Kidney (tissue), 14 donors: ENCODE data around the gene MTPN. TPM values are rescaled to one million over a fixed set of nuclear protein-coding genes. Genes with fewer than 3 reads are reported as not detected.

Experiments used
- DNase-seq, 5 donors: peaks; one replicate each; pipeline ENCODE4 v3.0.0-alpha.2; 2013 to 2020
- FAIRE-seq: peaks from 2 replicates; lab custom pipeline; 2012; peaks lifted over from hg19 to GRCh38; lab: Jason Lieb, UNC
- H3K27ac ChIP-seq, 2 donors: one replicate each; pipeline ENCODE4 v1.7.0; 2013; ENCODE audit warnings: low read depth in 2 of 2, low read length in 2 of 2, inconsistent platforms in 1 of 2
- H3K27me3 ChIP-seq: one replicate; pipeline ENCODE4 v1.7.1; 2013; ENCODE audit warnings: low read length, inconsistent platforms; ENCODE audit not compliant: control insufficient read depth, insufficient read depth
- H3K36me3 ChIP-seq, 3 donors: one replicate each; pipeline versions ENCODE4 v1.7.0 to v1.7.1; 2013; ENCODE audit warnings: low read length in 3 of 3, control low read depth in 1 of 3, inconsistent platforms in 1 of 3; ENCODE audit not compliant: insufficient read depth in 3 of 3, control insufficient read depth in 2 of 3
- H3K4me1 ChIP-seq, 3 donors: one replicate each; pipeline versions ENCODE4 v1.7.0 to v1.7.1; 2013; ENCODE audit warnings: low read length in 3 of 3, inconsistent platforms in 1 of 3, low read depth in 1 of 3; ENCODE audit not compliant: control insufficient read depth in 2 of 3, insufficient read depth in 2 of 3
- H3K4me3 ChIP-seq, 3 donors: one replicate each; pipeline versions ENCODE4 v1.7.0 to v1.8.1; 2013; ENCODE audit warnings: low read length in 3 of 3, control low read depth in 1 of 3, inconsistent platforms in 1 of 3
- H3K9ac ChIP-seq, 3 donors: one replicate each; pipeline versions ENCODE4 v1.7.0 to v1.7.1; 2013; ENCODE audit warnings: low read length in 3 of 3, control low read depth in 1 of 3, inconsistent platforms in 1 of 3
- H3K9me3 ChIP-seq, 3 donors: one replicate each; pipeline versions ENCODE4 v1.7.0 to v1.7.1; 2013; ENCODE audit warnings: low read length in 3 of 3, control low read depth in 1 of 3, inconsistent platforms in 1 of 3; ENCODE audit not compliant: control insufficient read depth in 2 of 3, insufficient read depth in 1 of 3
- intact Hi-C: fragments of 100-400 bp; cut with DNase I; formaldehyde crosslinking; loops from one replicate; pipeline ENCODE4 v1.11.1; 2022
- polyA plus RNA-seq: library from polyadenylated mRNA; stranded (reverse); fragments of 350-450 nt; fragmentation: Illumina TruSeq; extraction: RNeasy Lipid Tissue Mini Kit (QIAGEN cat#74804); gene quantifications from one replicate; pipeline ENCODE4 v1.2.3, GENCODE V29; 2014; ENCODE audit warnings: low read depth, low replicate concordance; ENCODE audit not compliant: insufficient read depth
- total RNA-seq: library from RNA; stranded (reverse); fragmentation: NEBNext Ultra II Directional; extraction: Animal tissue kit (Norgen Biotek cat#: 25700); gene quantifications from one replicate; pipeline ENCODE4 v1.2.1, GENCODE V29; 2021
- TF ChIP-seq, protein P1 (sequence below): IDR thresholded peaks from 3 replicates; pipeline ENCODE4 v1.5.1; 2012; ENCODE audit warnings: mild to moderate bottlenecking, moderate library complexity, borderline replicate concordance; ENCODE audit not compliant: insufficient read depth; ENCODE audit errors: extremely low read depth
- donor health status: control.
- donor health status: control.
- donor health status: control.
- donor health status: control.
- donor health status: control.
- donor health status: DM: yes; HTN: yes; CAD: no.
- donor health status: Normal renal cell carcinoma (clear cell type).

Gene MTPN
- total and polyA plus RNA-seq, 2 donors from 2014 or later: 43.1 to 101 TPM

DNA sequence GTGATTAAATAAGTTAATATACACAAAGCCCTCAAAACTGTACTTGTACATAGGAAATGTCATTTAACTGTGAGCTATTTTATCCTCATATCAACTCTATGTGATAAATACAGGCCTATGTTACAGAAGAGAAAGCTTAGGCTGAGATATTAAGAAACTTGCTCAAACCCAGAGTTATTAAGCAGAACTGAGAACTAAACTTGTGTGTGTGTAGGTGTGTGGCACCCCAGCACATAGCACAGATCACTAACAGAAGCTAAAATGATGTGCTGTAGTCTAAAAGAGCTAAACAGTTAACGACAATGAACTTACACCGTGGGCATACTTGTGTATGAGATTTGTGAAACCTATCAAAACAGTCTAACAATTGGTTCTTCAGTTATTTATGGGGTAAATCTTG, 34.5 kb downstream of the MTPN start:
- no peak overlapping the region for H3K27ac ChIP-seq
- intact Hi-C loops: no loop called here
- FAIRE-seq: no peak
- TF ChIP-seq, protein P1, sequence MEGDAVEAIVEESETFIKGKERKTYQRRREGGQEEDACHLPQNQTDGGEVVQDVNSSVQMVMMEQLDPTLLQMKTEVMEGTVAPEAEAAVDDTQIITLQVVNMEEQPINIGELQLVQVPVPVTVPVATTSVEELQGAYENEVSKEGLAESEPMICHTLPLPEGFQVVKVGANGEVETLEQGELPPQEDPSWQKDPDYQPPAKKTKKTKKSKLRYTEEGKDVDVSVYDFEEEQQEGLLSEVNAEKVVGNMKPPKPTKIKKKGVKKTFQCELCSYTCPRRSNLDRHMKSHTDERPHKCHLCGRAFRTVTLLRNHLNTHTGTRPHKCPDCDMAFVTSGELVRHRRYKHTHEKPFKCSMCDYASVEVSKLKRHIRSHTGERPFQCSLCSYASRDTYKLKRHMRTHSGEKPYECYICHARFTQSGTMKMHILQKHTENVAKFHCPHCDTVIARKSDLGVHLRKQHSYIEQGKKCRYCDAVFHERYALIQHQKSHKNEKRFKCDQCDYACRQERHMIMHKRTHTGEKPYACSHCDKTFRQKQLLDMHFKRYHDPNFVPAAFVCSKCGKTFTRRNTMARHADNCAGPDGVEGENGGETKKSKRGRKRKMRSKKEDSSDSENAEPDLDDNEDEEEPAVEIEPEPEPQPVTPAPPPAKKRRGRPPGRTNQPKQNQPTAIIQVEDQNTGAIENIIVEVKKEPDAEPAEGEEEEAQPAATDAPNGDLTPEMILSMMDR: no peak
- H3K4me3 ChIP-seq: no peak overlapping the region
- H3K27me3 ChIP-seq: no peaks in the 10 kb centered on the region
- H3K4me1 ChIP-seq: peaks cover 0 to 3% (median 0%) of the 10 kb centered on the region in 3 donors
- no peak for DNase-seq
- H3K36me3 ChIP-seq: no peaks in the 10 kb centered on the region
- no peaks in the 10 kb centered on the region for H3K9me3 ChIP-seq
- H3K9ac ChIP-seq: no peak overlapping the region

DNA sequence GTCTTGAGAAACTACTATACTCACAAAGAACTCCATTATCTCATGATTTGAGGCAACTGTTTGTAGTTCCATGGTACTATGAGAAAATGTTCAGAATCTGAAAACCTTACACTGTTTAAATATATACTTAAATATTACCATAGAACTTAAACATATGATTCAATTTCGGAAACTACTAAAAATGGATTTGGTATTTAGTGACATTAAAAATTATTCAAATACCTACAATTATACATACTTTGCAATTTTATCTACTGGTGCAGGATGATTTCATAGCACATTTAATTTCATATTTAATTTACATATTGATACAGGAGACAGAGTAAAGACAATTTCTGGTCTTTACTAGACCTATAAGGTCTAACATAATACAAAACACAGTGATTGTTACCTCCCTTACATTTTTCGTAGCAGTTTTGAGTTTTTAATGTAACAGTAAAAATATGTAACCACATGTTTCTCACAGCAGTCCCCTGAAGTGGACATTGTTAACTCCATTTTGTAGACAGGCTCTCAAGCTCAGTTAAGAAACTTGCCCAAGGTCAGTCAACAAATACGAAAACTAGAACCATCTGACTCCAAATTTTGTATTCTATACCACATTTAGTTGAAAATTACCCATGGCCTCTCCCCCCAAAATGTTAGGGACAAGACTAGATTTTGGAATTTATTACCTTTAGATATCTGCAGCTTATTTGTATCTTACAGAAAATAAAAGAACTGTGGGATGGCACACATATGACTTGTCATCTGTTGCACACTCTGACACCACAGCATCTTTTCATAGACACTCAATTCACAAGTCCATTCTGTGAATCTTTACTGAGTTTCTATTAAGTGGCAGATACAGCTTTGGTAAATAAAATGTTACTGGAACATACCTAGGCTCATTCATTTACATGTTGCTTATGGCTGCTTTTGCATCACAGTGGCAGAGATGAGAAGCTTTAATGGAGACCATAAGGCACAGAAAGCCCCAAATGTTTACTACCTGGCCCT, 36.8 kb downstream of the MTPN start:
- H3K4me1 ChIP-seq: peaks cover 0 to 3% (median 0%) of the 10 kb centered on the region in 3 donors
- intact Hi-C loops: no loop called here
- DNase-seq (no peak), FAIRE-seq (no peak)
- H3K27ac ChIP-seq: no peak overlapping the region
- no peaks in the 10 kb centered on the region for H3K36me3 ChIP-seq
- no peaks in the 10 kb centered on the region for H3K27me3 ChIP-seq
- H3K9me3 ChIP-seq: no peaks in the 10 kb centered on the region
- H3K4me3 ChIP-seq: no peak overlapping the region
- H3K9ac ChIP-seq: no peak overlapping the region
- TF ChIP-seq, protein P1: no peak

DNA sequence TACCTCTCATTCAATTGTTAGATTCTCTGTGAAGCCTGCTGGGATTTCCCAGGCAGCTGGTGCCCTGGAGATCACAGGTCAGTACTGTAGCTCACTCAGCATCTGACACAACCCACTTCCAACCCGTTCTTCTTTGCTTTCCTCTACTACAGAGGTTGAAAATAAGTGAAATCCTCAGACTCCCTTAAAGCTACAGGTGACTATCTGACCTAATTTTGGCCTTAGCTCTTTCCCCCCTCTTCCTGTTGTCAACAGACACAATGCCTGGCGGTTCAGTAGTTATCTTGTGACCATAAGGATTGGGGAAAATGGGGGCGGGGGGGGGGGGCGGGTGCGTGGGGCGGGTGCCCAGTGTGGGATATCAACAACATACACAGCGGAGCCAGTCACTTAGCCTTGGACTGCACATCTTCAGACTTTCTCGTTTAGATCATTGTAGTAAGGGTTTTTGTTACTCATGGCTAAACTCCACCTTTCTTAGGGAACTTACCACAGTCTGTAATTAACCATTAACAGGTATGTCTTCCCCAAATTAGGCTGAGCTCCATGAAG, 37.8 kb downstream of the MTPN start:
- Histone ChIP-seq H3K9me3 (no peaks in the 10 kb centered on the region), H3K4me1 (peaks cover 0 to 3% (median 0%) of the 10 kb centered on the region in 3 donors), H3K4me3 (no peak overlapping the region), H3K36me3 (no peaks in the 10 kb centered on the region), H3K9ac (no peak overlapping the region), H3K27me3 (no peaks in the 10 kb centered on the region), H3K27ac (no peak overlapping the region)
- TF ChIP-seq, protein P1: no peak
- no peak for DNase-seq
- no peak for FAIRE-seq
- intact Hi-C loops: no loop called here
